ENCODE measurements around the gene FGD2. TPM values are rescaled to one million over a fixed set of nuclear protein-coding genes. Genes with fewer than 3 reads are reported as not detected.
A peak's percentile ranks its signal among the peaks of the same experiment; 100 is the strongest.

The FGD2 gene
- total RNA-seq, 1 donor from 2014 or later: not detected

GRCh38 chr6:36980876-36981619, 24.4 kb upstream of the FGD2 start:
- peak; percentile 30 for TF ChIP-seq CTCF (IDR thresholded peaks at IDR 0.05)
- DNase-seq (ENCODE audit: low spot score): no peak
- H3K4me3 Mint-ChIP-seq (ENCODE audit: unreplicated experiment): no peak overlapping the region
- H3K27me3 Mint-ChIP-seq (ENCODE audit: low read depth): no peaks in the 10 kb centered on the region
- peaks cover 19% of the 10 kb centered on the region for H3K36me3 Mint-ChIP-seq (ENCODE audit: low read depth)
- H3K4me1 Mint-ChIP-seq (ENCODE audit: low read depth): peaks cover 32% of the 10 kb centered on the region
- no peaks in the 10 kb centered on the region for H3K9me3 Mint-ChIP-seq (ENCODE audit: low read depth)
- H3K27ac Mint-ChIP-seq (ENCODE audit: unreplicated experiment): peak overlapping the region; percentile 18

GRCh38 chr6:36983538-36983937, 21.9 kb upstream of the FGD2 start:
- no peak overlapping the region for H3K4me3 Mint-ChIP-seq (ENCODE audit: unreplicated experiment)
- no peak for TF ChIP-seq CTCF (IDR thresholded peaks at IDR 0.05)
- H3K27ac Mint-ChIP-seq (ENCODE audit: unreplicated experiment): no peak overlapping the region

GRCh38 chr6:36984581-36985416, 20.7 kb upstream of the FGD2 start:
- Mint-ChIP-seq H3K9me3 (ENCODE audit: low read depth) (no peaks in the 10 kb centered on the region), H3K4me3 (ENCODE audit: unreplicated experiment) (no peak overlapping the region), H3K36me3 (ENCODE audit: low read depth) (no peaks in the 10 kb centered on the region), H3K4me1 (ENCODE audit: low read depth) (peaks cover 38% of the 10 kb centered on the region), H3K27me3 (ENCODE audit: low read depth) (no peaks in the 10 kb centered on the region), H3K27ac (ENCODE audit: unreplicated experiment) (no peak overlapping the region)
- no peak for DNase-seq (ENCODE audit: low spot score)
- TF ChIP-seq CTCF (IDR thresholded peaks at IDR 0.05): no peak

More at GRCh38 chr6:36983538-36983937, 21.9 kb upstream of the FGD2 start:
- H3K9me3 Mint-ChIP-seq (ENCODE audit: low read depth): no peaks in the 10 kb centered on the region
- H3K36me3 Mint-ChIP-seq (ENCODE audit: low read depth): peaks cover 2% of the 10 kb centered on the region
- H3K4me1 Mint-ChIP-seq (ENCODE audit: low read depth): peaks cover 47% of the 10 kb centered on the region
- no peak for DNase-seq (ENCODE audit: low spot score)
- no peaks in the 10 kb centered on the region for H3K27me3 Mint-ChIP-seq (ENCODE audit: low read depth)

- H3K4me1 Mint-ChIP-seq (ENCODE audit: low read depth): peaks cover 32% of the 10 kb centered on the region
- H3K27ac Mint-ChIP-seq (ENCODE audit: unreplicated experiment): no peak overlapping the region
- H3K27me3 Mint-ChIP-seq (ENCODE audit: low read depth): no peaks in the 10 kb centered on the region
- no peaks in the 10 kb centered on the region for H3K36me3 Mint-ChIP-seq (ENCODE audit: low read depth)
- TF ChIP-seq CTCF (IDR thresholded peaks at IDR 0.05): no peak
- H3K4me3 Mint-ChIP-seq (ENCODE audit: unreplicated experiment): no peak overlapping the region
- DNase-seq (ENCODE audit: low spot score): no peak
- no peaks in the 10 kb centered on the region for H3K9me3 Mint-ChIP-seq (ENCODE audit: low read depth)
Observed at GRCh38 chr6:36985417-36985807, 20.0 kb upstream of the FGD2 start.

All from chondrocyte (in vitro differentiated cells).